Body of pancreas (tissue), 4 donors: ENCODE results near the gene P2RX5.

ENCODE experiments used
- POLR2A ChIP-seq, 3 donors: fragments of 450-650 bp; IDR thresholded peaks; one replicate each; pipeline ENCODE4 v1.6.1; 2016; ENCODE audit warnings: antibody characterized with exemption in 3 of 3, mild to moderate bottlenecking in 2 of 3
- TF ChIP-seq, protein P1 (sequence below), 7 experiments: fragments of 450-650 bp in 4 of 7; fragments of 200-600 bp in 3 of 7; sonication (generic) in 3 of 7; IDR thresholded peaks; one replicate each; pipeline ENCODE4 v1.5.1; 2016 to 2019; ENCODE audit warnings: antibody characterized with exemption in 7 of 7

DNA sequence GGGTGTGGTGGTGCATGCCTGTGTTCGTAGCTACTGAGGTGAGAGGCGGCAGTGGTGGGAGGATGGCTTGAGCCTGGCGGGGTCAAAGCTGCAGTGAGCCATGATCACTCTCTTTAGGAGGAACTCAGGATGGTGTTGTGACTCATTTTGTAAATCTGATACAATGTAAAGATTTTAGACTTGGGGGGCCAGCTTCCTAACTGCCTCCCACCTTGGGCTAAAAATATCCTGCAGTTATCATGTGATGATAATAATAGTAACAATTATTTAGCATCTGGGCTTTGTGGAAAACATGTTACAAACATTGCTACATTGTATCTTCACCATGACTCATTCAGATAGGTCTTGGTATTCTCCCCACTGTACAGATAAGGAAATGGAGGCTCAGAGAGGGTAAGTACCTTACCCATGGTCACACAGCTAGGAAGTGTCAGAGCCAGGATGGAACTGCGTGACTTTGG lies 52.0 kb downstream of the P2RX5 start:
- TF ChIP-seq, protein P1, sequence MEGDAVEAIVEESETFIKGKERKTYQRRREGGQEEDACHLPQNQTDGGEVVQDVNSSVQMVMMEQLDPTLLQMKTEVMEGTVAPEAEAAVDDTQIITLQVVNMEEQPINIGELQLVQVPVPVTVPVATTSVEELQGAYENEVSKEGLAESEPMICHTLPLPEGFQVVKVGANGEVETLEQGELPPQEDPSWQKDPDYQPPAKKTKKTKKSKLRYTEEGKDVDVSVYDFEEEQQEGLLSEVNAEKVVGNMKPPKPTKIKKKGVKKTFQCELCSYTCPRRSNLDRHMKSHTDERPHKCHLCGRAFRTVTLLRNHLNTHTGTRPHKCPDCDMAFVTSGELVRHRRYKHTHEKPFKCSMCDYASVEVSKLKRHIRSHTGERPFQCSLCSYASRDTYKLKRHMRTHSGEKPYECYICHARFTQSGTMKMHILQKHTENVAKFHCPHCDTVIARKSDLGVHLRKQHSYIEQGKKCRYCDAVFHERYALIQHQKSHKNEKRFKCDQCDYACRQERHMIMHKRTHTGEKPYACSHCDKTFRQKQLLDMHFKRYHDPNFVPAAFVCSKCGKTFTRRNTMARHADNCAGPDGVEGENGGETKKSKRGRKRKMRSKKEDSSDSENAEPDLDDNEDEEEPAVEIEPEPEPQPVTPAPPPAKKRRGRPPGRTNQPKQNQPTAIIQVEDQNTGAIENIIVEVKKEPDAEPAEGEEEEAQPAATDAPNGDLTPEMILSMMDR (IDR thresholded peaks at IDR 0.05), result no peak
- no peak for TF ChIP-seq POLR2A (IDR thresholded peaks at IDR 0.05)
